Endothelial cell of umbilical vein (primary cell): ENCODE results near the gene OCLN.

Source experiments
- EZH2 ChIP-seq: IDR thresholded peaks from 2 replicates; pipeline ENCODE4 v1.6.1; 2012; ENCODE audit warnings: borderline replicate concordance, low read depth, mild to moderate bottlenecking, moderate library complexity, low read length, inconsistent platforms; ENCODE audit not compliant: severe bottlenecking
- GATA2 ChIP-seq: IDR thresholded peaks from 2 replicates; pipeline ENCODE4 v1.7.0; 2011; ENCODE audit warnings: low read depth, mild to moderate bottlenecking, moderate library complexity, mixed read lengths, low read length; ENCODE audit not compliant: insufficient read length, insufficient read depth
- JUN ChIP-seq: IDR thresholded peaks from 2 replicates; pipeline ENCODE4 v1.6.1; 2011; ENCODE audit warnings: borderline replicate concordance, low read depth; ENCODE audit not compliant: insufficient read length, insufficient read depth
- MYC ChIP-seq: IDR thresholded peaks from one replicate; pipeline ENCODE4 v1.6.1; 2011; ENCODE audit warnings: mild to moderate bottlenecking, low read depth, low read length
- POLR2A ChIP-seq: IDR thresholded peaks from 2 replicates; pipeline ENCODE4 v1.6.1; 2012; ENCODE audit warnings: low read depth, mild to moderate bottlenecking, control low read depth, low read length
- POLR2AphosphoS5 ChIP-seq: IDR thresholded peaks from 2 replicates; pipeline ENCODE4 v1.6.1; 2012; ENCODE audit warnings: low read depth, mild to moderate bottlenecking, control low read depth, low read length, moderate library complexity; ENCODE audit not compliant: insufficient read depth
- TF ChIP-seq, protein P1 (sequence below), 2 donors: IDR thresholded peaks; 1 replicate in 1 of 2; 2 replicates in 1 of 2; pipeline ENCODE4 v1.5.1; 2011; ENCODE audit warnings: low read length in 2 of 2, mild to moderate bottlenecking in 2 of 2, moderate library complexity in 2 of 2, control low read depth in 1 of 2, inconsistent platforms in 1 of 2, low read depth in 1 of 2; ENCODE audit not compliant: insufficient read depth in 1 of 2; ENCODE audit errors: extremely low read depth in 1 of 2
- TF ChIP-seq, protein P2 (sequence below): IDR thresholded peaks from 2 replicates; pipeline ENCODE4 v1.6.1; 2011; ENCODE audit not compliant: insufficient read depth, insufficient read length

DNA sequence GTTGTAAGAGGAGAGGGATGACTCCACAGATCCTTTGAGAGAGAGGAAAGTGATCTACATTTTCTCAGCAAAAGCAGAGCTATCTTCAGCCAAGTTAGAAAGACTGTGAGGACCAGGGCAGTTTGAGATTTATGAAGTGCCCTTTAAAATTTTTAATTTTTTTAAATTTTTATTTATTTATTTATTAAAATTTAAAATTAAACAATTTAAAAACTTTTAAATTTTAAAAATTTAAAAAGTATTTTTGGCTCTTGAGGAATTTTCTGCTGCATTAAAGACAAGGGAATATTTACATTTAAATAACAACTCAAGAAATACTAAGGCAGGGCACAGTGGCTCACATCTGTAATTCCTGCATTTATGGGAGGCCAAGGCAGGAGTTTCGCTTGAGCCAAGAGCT, 30.4 kb upstream of the OCLN start:
- no peak for TF ChIP-seq JUN
- TF ChIP-seq POLR2AphosphoS5: no peak
- TF ChIP-seq, protein P1, sequence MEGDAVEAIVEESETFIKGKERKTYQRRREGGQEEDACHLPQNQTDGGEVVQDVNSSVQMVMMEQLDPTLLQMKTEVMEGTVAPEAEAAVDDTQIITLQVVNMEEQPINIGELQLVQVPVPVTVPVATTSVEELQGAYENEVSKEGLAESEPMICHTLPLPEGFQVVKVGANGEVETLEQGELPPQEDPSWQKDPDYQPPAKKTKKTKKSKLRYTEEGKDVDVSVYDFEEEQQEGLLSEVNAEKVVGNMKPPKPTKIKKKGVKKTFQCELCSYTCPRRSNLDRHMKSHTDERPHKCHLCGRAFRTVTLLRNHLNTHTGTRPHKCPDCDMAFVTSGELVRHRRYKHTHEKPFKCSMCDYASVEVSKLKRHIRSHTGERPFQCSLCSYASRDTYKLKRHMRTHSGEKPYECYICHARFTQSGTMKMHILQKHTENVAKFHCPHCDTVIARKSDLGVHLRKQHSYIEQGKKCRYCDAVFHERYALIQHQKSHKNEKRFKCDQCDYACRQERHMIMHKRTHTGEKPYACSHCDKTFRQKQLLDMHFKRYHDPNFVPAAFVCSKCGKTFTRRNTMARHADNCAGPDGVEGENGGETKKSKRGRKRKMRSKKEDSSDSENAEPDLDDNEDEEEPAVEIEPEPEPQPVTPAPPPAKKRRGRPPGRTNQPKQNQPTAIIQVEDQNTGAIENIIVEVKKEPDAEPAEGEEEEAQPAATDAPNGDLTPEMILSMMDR (IDR thresholded peaks at IDR 0.05; ENCODE audit: extremely low read depth in 1 of 2, insufficient read depth in 1 of 2, low read depth in 1 of 2, low read length in 2 of 2): no peak
- TF ChIP-seq MYC: no peak
- TF ChIP-seq EZH2: no peak
- TF ChIP-seq GATA2: no peak
- TF ChIP-seq POLR2A: no peak
- TF ChIP-seq, protein P2, sequence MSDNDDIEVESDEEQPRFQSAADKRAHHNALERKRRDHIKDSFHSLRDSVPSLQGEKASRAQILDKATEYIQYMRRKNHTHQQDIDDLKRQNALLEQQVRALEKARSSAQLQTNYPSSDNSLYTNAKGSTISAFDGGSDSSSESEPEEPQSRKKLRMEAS: no peak
